ENCODE results near the gene STYXL1.

Gene STYXL1

DNA sequence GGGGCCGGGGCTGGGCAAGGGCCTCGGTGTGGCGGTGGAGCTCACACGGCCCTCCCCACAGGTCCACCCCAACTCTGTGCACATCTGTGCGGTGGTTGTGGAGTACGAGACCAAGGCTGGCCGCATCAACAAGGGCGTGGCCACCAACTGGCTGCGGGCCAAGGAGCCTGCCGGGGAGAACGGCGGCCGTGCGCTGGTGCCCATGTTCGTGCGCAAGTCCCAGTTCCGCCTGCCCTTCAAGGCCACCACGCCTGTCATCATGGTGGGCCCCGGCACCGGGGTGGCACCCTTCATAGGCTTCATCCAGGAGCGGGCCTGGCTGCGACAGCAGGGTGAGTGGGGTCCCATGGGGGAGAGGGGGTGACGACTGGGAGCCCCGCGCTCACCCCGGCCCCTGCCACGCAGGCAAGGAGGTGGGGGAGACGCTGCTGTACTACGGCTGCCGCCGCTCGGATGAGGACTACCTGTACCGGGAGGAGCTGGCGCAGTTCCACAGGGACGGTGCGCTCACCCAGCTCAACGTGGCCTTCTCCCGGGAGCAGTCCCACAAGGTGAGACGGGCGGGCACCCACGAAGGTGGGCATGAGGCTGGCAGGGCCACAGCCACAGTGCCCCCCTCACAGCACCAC is 62.2 kb downstream of the STYXL1 start:
- H3K4me3 ChIP-seq (ENCODE audit: low read length), result no peak overlapping the region
- no peak for DNase-seq (ENCODE audit: low read depth)
- TF ChIP-seq, protein P1, sequence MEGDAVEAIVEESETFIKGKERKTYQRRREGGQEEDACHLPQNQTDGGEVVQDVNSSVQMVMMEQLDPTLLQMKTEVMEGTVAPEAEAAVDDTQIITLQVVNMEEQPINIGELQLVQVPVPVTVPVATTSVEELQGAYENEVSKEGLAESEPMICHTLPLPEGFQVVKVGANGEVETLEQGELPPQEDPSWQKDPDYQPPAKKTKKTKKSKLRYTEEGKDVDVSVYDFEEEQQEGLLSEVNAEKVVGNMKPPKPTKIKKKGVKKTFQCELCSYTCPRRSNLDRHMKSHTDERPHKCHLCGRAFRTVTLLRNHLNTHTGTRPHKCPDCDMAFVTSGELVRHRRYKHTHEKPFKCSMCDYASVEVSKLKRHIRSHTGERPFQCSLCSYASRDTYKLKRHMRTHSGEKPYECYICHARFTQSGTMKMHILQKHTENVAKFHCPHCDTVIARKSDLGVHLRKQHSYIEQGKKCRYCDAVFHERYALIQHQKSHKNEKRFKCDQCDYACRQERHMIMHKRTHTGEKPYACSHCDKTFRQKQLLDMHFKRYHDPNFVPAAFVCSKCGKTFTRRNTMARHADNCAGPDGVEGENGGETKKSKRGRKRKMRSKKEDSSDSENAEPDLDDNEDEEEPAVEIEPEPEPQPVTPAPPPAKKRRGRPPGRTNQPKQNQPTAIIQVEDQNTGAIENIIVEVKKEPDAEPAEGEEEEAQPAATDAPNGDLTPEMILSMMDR (conservative IDR thresholded peaks at IDR 0.05; ENCODE audit: low read length), result no peak

GRCh38 chr7:75985009-75985517 is 62.7 kb downstream of the STYXL1 start:
- no peak overlapping the region for H3K4me3 ChIP-seq (ENCODE audit: low read length)
- TF ChIP-seq, protein P1 (conservative IDR thresholded peaks at IDR 0.05; ENCODE audit: low read length), result no peak
- no peak for DNase-seq (ENCODE audit: low read depth)

DNA sequence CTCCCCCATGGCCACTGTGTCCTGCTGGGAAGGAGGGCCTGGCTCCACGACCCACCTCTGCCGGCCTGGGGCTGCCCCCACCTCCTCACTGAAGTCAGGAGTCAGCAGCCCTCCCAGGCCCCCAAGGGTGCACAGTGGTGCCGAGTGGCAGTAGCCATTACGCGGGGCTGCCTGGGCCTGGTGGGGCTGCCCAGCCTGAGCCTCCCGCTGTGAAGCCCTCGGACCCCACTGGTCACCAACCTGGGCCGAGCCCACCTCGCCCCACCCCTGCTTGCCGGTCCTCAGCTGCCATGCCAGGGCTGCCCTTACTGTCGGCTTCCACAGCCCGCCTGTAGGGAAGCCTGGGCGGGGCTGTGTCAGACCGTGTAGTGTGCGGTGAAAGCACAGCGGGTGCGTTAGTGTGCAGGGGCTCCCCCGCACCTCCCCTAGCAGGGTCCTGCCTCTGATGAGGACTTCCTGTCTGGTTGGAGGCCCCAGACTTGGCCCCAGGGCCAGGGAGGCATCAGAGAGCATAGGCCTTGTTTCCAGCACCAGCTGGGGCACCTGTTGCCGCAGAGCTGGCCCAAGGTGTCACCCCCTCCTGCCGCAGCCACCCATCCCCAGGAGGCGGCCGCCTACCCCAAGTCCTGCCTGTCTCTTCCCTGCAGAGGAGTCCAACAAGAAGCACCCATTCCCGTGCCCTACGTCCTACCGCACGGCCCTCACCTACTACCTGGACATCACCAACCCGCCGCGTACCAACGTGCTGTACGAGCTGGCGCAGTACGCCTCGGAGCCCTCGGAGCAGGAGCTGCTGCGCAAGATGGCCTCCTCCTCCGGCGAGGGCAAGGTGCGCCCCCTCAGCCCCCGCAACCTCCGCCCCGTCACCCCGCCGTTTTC is 63.4 kb downstream of the STYXL1 start:
- H3K4me3 ChIP-seq (ENCODE audit: low read length), result no peak overlapping the region
- TF ChIP-seq, protein P1 (conservative IDR thresholded peaks at IDR 0.05; ENCODE audit: low read length), result no peak
- no peak for DNase-seq (ENCODE audit: low read depth)

- TF ChIP-seq, protein P1 (conservative IDR thresholded peaks at IDR 0.05; ENCODE audit: low read length), result no peak
- H3K4me3 ChIP-seq (ENCODE audit: low read length), result no peak overlapping the region
Observed at GRCh38 chr7:75983471-75984129, 64.2 kb downstream of the STYXL1 start.

GRCh38 chr7:75982306-75983064 is 65.3 kb downstream of the STYXL1 start:
- no peak overlapping the region for H3K4me3 ChIP-seq (ENCODE audit: low read length)
- TF ChIP-seq, protein P1 (conservative IDR thresholded peaks at IDR 0.05; ENCODE audit: low read length), result no peak
- no peak for DNase-seq (ENCODE audit: low read depth)

More at GRCh38 chr7:75983471-75984129, 64.2 kb downstream of the STYXL1 start:
- DNase-seq (ENCODE audit: low read depth), result no peak

- TF ChIP-seq, protein P1 (conservative IDR thresholded peaks at IDR 0.05; ENCODE audit: low read length), result no peak
- H3K4me3 ChIP-seq (ENCODE audit: low read length), result no peak overlapping the region
- no peak for DNase-seq (ENCODE audit: low read depth)
Observed at GRCh38 chr7:75981453-75982305, 66.1 kb downstream of the STYXL1 start.

Data from AG10803 (cell line).